ENCODE results near the gene PUM1. TPM values are rescaled to one million over a fixed set of nuclear protein-coding genes. Genes with fewer than 3 reads are reported as not detected.

The PUM1 gene
- total and polyA plus RNA-seq, 2 of the 4 experiments (the other 2 are of a cell fraction), result 75.4 to 137 TPM

- Histone ChIP-seq H3K36me3 (ENCODE audit: control insufficient read depth, insufficient read depth, low read length) (peaks cover 10% of the 10 kb centered on the region), H3K4me3 (ENCODE audit: insufficient read depth, low read depth, low read length) (no peak overlapping the region), H3K23ac (ENCODE audit: low read depth, low read length) (peak overlapping the region; percentile 71; the same call in 1 of the 2 replicates), H3K4me1 (ENCODE audit: control insufficient read depth, insufficient read depth, low read length) (peaks cover 6% of the 10 kb centered on the region), H2BK120ac (ENCODE audit: low read depth, low read length) (no peak overlapping the region), H4K8ac (ENCODE audit: low read depth in 2 of 2, low read length in 2 of 2) (no peak overlapping the region), H3K14ac (replicated peaks; ENCODE audit: low read depth, low read length) (no peak overlapping the region), H3K4ac (ENCODE audit: low read depth, low read length) (no peak overlapping the region), H4K20me1 (ENCODE audit: insufficient read depth, low read length) (peaks cover 86% of the 10 kb centered on the region), H3K9me1 (ENCODE audit: insufficient read depth, low read length) (peaks cover 8% of the 10 kb centered on the region; the same call in 1 of the 2 replicates), H3K79me1 (ENCODE audit: low read depth in 1 of 2, low read length in 2 of 2) (peaks cover 3 to 65% of the 10 kb centered on the region in 2 experiments), H3K27ac (ENCODE audit: insufficient read depth, low read length) (no peak overlapping the region), H3K56ac (ENCODE audit: extremely low read depth, insufficient read depth, low read length) (no peak overlapping the region), H2AK5ac (ENCODE audit: low read depth, low read length) (no peak overlapping the region), H3K4me2 (ENCODE audit: low read depth, low read length) (no peak overlapping the region), H3K9ac (ENCODE audit: low read depth, low read length) (no peak overlapping the region), H3K18ac (ENCODE audit: low read depth, low read length) (no peak overlapping the region), H2AFZ (replicated peaks; ENCODE audit: low read length, poor library complexity) (no peak overlapping the region), H3K9me3 (ENCODE audit: control insufficient read depth, insufficient read depth, low read length) (no peaks in the 10 kb centered on the region), H3K27me3 (ENCODE audit: control insufficient read depth, insufficient read depth, low read length) (no peaks in the 10 kb centered on the region), H2BK5ac (ENCODE audit: low read depth, low read length, poor library complexity, severe bottlenecking) (no peak overlapping the region), H2BK15ac (ENCODE audit: low read depth, low read length) (no peak overlapping the region), H2AK9ac (replicated peaks; ENCODE audit: low read depth, low read length, poor library complexity) (no peak overlapping the region), H4K5ac (ENCODE audit: low read depth, low read length) (no peak overlapping the region), H4K91ac (ENCODE audit: insufficient read depth, low read depth, low read length) (no peak overlapping the region), H2BK20ac (ENCODE audit: low read depth, low read length) (no peak overlapping the region)
- WGBS, 2 experiments (ENCODE audit: extremely low coverage in 2 of 2, insufficient read length in 1 of 2), result no CpG with 5 or more reads among the region's 3 CpGs
- dilution Hi-C loops (cut with HindIII; ENCODE audit: low sequenced_read_pairs, unreplicated experiment), result no loop called here
- in situ Hi-C loops (cut with MboI; ENCODE audit: low sequenced_read_pairs), result no loop called here
- CTCF ChIA-PET, result interaction anchor here (0.6 to 1.2 kb wide), 2 partner anchors 17 to 24 kb away, joined by 3 to 4 read pairs; no protein-coding TSS in a partner anchor
- POLR2A ChIA-PET (ENCODE audit: unreplicated experiment), result no interaction called here
- intact Hi-C loops (cut with micrococcal nuclease), result no loop called here
- ATAC-seq (ENCODE audit: low read depth), result no peak
- DNase-seq, result no peak
- no TSS peak for BruUV-seq (replicated peaks)
- no peak for TF ChIP-seq USF2 (IDR thresholded peaks at IDR 0.05; ENCODE audit: low read depth, low read length)
- TF ChIP-seq CEBPB (IDR thresholded peaks at IDR 0.05; ENCODE audit: low read depth, low read length), result peak; percentile 49
- TF ChIP-seq RAD21 (IDR thresholded peaks at IDR 0.05; ENCODE audit: low read length), result no peak
Measured at GRCh38 chr1:31027693-31028526, 37.6 kb downstream of the PUM1 start.

All from IMR-90 (cell line).